ENCODE data around the gene TTC7B. TPM values are rescaled to one million over a fixed set of nuclear protein-coding genes. Genes with fewer than 3 reads are reported as not detected.

TTC7B gene
- total and polyA plus RNA-seq, 10 of the 15 experiments (the other 5 are each of a cell fraction or from before 2014, with no cell fraction given): under 0.01 to 1.1 (median 0.26) TPM; not detected in 2

DNA sequence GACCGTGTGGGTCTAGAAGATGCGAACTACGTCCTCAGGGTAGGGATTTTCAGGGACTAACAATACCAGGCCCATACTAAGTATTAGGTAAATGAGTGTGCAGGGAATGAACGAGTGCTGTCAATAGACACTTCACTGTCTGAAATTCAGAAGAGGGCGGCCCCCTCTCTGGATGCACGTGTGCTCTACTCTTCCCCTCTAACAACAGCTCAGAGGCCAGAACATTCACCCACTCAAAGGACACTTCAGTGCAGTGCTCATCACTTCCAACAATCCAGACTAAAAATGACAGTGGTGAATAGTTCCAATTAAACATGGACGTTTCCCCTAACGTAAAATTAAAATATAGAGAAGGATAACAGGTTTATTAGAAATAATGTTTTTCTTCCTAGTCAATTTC, 219.5 kb downstream of the TTC7B start:
- ChIA-PET RAD21 (ENCODE audit: unreplicated experiment) (no interaction called here), SMC1A (ENCODE audit: uncharacterized antibody, unreplicated experiment) (no interaction called here), POLR2A (no interaction called here), CTCF (no interaction called here)
- no peak overlapping the region for H3K4me3 ChIP-seq
- no peak overlapping the region for H3K27ac ChIP-seq (ENCODE audit: control insufficient read depth, insufficient read depth)
- no peaks in the 10 kb centered on the region for H3K79me2 ChIP-seq (ENCODE audit: control insufficient read depth, insufficient read depth, low read length)
- ATAC-seq (no peak), FAIRE-seq (no peak), DNase-seq (ENCODE audit: low read depth, low spot score) (no peak)
- no peak overlapping the region for H2AFZ ChIP-seq (ENCODE audit: control insufficient read depth, low read depth, low read length)
- no peak overlapping the region for H3K4me2 ChIP-seq (ENCODE audit: control insufficient read depth, insufficient read depth)
- no TSS peak for BruUV-seq (replicated peaks)
- no peaks in the 10 kb centered on the region for H3K9me3 ChIP-seq (replicated peaks; ENCODE audit: control insufficient read depth, insufficient read depth, low read length)
- intact Hi-C loops (cut with micrococcal nuclease; ENCODE audit: unreplicated experiment) (no loop called here), in situ Hi-C loops (cut with MboI) (no loop called here)
- 35% methylated on average over 8 of the region's 8 CpGs for WGBS (ENCODE audit: insufficient coverage, insufficient replicate concordance, low lambda C conversion rate, missing lambda C conversion rate)
- TF ChIP-seq YY1 (IDR thresholded peaks at IDR 0.05; ENCODE audit: low read depth, low read length) (no peak), PAX8 (IDR thresholded peaks at IDR 0.05) (no peak), TAF1 (IDR thresholded peaks at IDR 0.05; ENCODE audit: borderline replicate concordance, low read depth, low read length) (no peak), GABPA (IDR thresholded peaks at IDR 0.05; ENCODE audit: low read depth) (no peak), EZH2 (IDR thresholded peaks at IDR 0.05; ENCODE audit: borderline replicate concordance, control insufficient read depth, low read depth, low read length) (no peak), NFYA (IDR thresholded peaks at IDR 0.05; ENCODE audit: borderline replicate concordance, low read depth, low read length) (no peak), CREM (IDR thresholded peaks at IDR 0.05; ENCODE audit: low read depth) (no peak), ATF3 (IDR thresholded peaks at IDR 0.05; ENCODE audit: borderline replicate concordance, extremely low read depth, low read depth, low read length) (no peak), NFIC (IDR thresholded peaks at IDR 0.05; ENCODE audit: low read depth, low read length) (no peak), RAD51 (IDR thresholded peaks at IDR 0.05) (no peak), NR2F1 (conservative IDR thresholded peaks at IDR 0.05) (no peak), SPI1 (IDR thresholded peaks at IDR 0.05; ENCODE audit: borderline replicate concordance, insufficient read depth, low read depth, low read length) (no peak)
- TF ChIP-seq, protein P1, sequence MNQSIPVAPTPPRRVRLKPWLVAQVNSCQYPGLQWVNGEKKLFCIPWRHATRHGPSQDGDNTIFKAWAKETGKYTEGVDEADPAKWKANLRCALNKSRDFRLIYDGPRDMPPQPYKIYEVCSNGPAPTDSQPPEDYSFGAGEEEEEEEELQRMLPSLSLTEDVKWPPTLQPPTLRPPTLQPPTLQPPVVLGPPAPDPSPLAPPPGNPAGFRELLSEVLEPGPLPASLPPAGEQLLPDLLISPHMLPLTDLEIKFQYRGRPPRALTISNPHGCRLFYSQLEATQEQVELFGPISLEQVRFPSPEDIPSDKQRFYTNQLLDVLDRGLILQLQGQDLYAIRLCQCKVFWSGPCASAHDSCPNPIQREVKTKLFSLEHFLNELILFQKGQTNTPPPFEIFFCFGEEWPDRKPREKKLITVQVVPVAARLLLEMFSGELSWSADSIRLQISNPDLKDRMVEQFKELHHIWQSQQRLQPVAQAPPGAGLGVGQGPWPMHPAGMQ (IDR thresholded peaks at IDR 0.05; ENCODE audit: borderline replicate concordance): no peak
- TF ChIP-seq, protein P2, sequence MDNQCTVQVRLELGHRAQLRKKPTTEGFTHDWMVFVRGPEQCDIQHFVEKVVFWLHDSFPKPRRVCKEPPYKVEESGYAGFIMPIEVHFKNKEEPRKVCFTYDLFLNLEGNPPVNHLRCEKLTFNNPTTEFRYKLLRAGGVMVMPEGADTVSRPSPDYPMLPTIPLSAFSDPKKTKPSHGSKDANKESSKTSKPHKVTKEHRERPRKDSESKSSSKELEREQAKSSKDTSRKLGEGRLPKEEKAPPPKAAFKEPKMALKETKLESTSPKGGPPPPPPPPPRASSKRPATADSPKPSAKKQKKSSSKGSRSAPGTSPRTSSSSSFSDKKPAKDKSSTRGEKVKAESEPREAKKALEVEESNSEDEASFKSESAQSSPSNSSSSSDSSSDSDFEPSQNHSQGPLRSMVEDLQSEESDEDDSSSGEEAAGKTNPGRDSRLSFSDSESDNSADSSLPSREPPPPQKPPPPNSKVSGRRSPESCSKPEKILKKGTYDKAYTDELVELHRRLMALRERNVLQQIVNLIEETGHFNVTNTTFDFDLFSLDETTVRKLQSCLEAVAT (IDR thresholded peaks at IDR 0.05): no peak
- no peaks in the 10 kb centered on the region for H4K20me1 ChIP-seq (ENCODE audit: control insufficient read depth, insufficient read depth)
- no peak overlapping the region for H3K9ac ChIP-seq (ENCODE audit: control insufficient read depth, insufficient read depth, low read length)
- H3K4me1 ChIP-seq (ENCODE audit: control insufficient read depth, insufficient read depth, low read length): no peaks in the 10 kb centered on the region
- H3K27me3 ChIP-seq (replicated peaks in 1 of 2; ENCODE audit: control insufficient read depth in 2 of 2, insufficient read depth in 2 of 2, low read length in 1 of 2): no peaks in the 10 kb centered on the region; a peak in 2 of 4 replicates
- H3K36me3 ChIP-seq (ENCODE audit: control insufficient read depth in 2 of 2, insufficient read depth in 2 of 2, low read length in 1 of 2): no peaks in the 10 kb centered on the region
